ENCODE results near the gene AP3B1. TPM values are rescaled to one million over a fixed set of nuclear protein-coding genes. Genes with fewer than 3 reads are reported as not detected.

The AP3B1 gene
- total RNA-seq, 4 donors from 2014 or later = 52.6 to 74.3 (median 58.9) TPM

DNA sequence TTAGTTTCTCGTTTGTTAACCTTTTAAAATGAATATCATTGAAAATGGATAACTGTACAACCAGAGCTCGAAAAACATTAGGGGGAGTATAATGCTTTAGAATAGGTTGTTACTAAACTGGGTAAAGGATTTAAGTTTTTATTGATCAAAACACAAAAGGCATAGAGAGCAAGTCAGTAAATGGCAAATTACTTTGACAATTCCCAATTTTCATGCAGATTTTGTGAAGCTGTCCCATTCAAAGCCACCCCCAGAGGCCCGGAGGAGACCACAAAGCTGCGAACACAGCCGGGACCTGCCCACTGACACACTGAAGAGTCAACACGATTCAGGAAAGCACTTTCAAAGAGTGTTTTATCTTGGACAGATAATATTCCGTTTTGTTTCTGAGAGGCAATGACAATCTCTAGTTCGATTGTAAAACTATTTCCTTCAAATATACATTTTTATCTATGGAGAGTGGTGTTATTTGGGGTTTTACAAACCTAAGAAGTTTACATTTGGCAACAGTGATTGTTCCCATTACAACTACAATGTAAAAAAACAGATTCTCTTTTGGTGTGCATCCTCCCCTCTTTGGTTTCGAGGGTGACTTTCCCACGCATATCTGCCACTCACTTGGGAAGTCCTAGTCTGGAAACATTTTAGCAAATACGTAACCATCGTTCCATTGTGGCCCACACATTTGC lies 335.7 kb downstream of the AP3B1 start:
- H3K27ac ChIP-seq = no peak overlapping the region
- H3K4me1 ChIP-seq = no peaks in the 10 kb centered on the region
- no peaks in the 10 kb centered on the region for H3K36me3 ChIP-seq
- no peak for DNase-seq
- no peak for TF ChIP-seq POLR2A (IDR thresholded peaks at IDR 0.05)
- TF ChIP-seq, protein P1, sequence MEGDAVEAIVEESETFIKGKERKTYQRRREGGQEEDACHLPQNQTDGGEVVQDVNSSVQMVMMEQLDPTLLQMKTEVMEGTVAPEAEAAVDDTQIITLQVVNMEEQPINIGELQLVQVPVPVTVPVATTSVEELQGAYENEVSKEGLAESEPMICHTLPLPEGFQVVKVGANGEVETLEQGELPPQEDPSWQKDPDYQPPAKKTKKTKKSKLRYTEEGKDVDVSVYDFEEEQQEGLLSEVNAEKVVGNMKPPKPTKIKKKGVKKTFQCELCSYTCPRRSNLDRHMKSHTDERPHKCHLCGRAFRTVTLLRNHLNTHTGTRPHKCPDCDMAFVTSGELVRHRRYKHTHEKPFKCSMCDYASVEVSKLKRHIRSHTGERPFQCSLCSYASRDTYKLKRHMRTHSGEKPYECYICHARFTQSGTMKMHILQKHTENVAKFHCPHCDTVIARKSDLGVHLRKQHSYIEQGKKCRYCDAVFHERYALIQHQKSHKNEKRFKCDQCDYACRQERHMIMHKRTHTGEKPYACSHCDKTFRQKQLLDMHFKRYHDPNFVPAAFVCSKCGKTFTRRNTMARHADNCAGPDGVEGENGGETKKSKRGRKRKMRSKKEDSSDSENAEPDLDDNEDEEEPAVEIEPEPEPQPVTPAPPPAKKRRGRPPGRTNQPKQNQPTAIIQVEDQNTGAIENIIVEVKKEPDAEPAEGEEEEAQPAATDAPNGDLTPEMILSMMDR (IDR thresholded peaks at IDR 0.05) = no peak
- H3K4me3 ChIP-seq = no peak overlapping the region
- H3K27me3 ChIP-seq = peaks cover 0 to 16% of the 10 kb centered on the region in 2 donors
- H3K9me3 ChIP-seq = no peaks in the 10 kb centered on the region

DNA sequence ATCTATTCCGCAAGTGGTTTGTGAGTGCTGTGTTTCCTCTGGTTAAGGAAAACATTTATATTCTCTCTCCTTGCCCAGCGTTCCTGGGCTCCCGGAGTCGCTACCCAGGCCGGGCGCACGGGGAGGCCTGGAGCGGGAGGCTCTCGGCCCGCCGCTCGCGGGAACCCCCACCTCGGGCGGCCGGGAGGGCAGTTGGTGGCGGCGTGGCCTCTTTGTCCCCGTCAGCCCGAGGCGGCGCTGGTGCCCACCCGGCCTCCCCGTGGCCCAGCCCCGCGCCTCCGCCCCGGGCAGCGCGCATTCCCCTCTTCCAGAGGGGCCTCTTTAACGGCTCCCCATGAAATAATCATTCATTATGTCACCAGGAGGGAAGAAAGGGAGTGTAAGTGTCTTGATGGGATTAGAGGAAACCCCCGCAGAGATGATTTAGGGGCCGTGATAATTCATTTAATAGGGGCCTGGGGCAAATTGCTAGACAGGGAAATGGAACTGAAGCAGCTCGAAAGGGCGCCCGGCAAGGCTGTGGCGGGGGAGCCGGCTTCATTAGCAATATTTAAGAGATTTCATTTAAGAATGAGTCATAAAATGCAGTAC lies 336.5 kb downstream of the AP3B1 start:
- DNase-seq = no peak
- no peak overlapping the region for H3K27ac ChIP-seq
- no peaks in the 10 kb centered on the region for H3K36me3 ChIP-seq
- H3K4me1 ChIP-seq = no peaks in the 10 kb centered on the region
- TF ChIP-seq, protein P1 (IDR thresholded peaks at IDR 0.05) = no peak
- no peak for TF ChIP-seq POLR2A (IDR thresholded peaks at IDR 0.05)
- H3K4me3 ChIP-seq = no peak overlapping the region
- no peaks in the 10 kb centered on the region for H3K9me3 ChIP-seq
- peaks cover 0 to 16% of the 10 kb centered on the region in 2 donors for H3K27me3 ChIP-seq

DNA sequence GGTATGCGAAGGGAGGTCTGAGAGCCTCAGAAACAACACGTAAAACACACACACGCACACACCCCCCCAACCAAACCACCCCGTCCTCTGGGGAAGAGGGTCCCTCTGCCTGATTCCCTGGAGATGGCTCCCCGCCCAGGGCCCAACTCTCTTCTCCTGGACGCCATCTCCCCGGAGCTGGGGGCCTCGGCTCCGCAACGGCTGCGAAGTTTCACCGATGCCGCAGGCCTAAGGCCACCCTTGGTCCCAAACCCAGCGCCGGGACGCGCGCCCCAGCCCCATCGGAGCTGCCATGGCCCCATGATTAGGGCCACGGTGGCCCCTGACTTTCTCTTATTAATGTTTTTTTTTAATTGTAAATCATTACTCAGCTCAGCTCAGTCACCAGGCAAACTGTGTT lies 337.0 kb downstream of the AP3B1 start:
- Histone ChIP-seq H3K4me1 (no peaks in the 10 kb centered on the region), H3K27me3 (peaks cover 0 to 16% of the 10 kb centered on the region in 2 donors), H3K36me3 (no peaks in the 10 kb centered on the region), H3K27ac (no peak overlapping the region), H3K9me3 (no peaks in the 10 kb centered on the region), H3K4me3 (no peak overlapping the region)
- TF ChIP-seq POLR2A (IDR thresholded peaks at IDR 0.05) = no peak
- TF ChIP-seq, protein P1 (IDR thresholded peaks at IDR 0.05) = no peak
- no peak for DNase-seq

DNA sequence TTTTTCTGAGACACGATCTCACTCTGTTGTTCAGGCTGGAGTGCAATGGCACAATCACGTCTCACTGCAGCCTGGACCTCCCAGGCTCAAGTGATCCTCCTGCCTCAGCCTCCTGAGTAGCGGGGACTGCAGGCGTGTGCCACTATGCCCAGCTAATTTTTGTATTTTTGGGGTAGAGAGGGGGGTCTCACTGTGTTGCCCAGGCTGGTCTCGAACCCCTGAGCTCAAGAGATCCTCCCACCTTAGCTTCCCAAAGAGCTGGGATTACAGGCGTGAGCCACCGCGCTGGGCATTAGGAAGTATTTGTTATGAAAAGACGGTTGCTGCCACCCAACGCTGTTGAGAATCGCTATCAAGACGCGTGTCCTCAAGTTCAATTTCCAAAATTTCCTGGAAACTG lies 337.4 kb downstream of the AP3B1 start:
- Histone ChIP-seq H3K36me3 (no peaks in the 10 kb centered on the region), H3K4me1 (no peaks in the 10 kb centered on the region), H3K27me3 (peaks cover 0 to 16% of the 10 kb centered on the region in 2 donors), H3K27ac (no peak overlapping the region), H3K4me3 (no peak overlapping the region), H3K9me3 (no peaks in the 10 kb centered on the region)
- no peak for DNase-seq
- TF ChIP-seq, protein P1 (IDR thresholded peaks at IDR 0.05) = no peak
- TF ChIP-seq POLR2A (IDR thresholded peaks at IDR 0.05) = no peak

DNA sequence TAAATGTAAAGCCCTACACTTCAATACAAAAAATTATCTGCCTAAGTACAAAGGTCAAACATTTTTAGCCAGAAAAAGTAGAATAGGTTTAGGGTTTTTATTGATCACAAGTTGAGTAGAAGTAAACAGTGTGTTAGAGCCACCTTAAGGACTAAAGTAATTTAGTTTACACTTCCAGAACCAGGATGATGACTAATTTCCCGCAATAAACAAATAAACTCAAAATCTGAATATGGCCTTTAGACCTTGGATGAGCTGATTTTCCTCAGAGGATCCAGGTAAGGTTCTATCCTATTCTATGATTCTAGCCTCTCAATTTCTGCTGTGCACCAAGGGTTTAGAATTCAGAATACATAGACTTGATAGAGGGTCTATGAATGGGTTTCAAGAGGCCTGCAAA lies 338.9 kb downstream of the AP3B1 start:
- peaks cover 0 to 16% of the 10 kb centered on the region in 2 donors for H3K27me3 ChIP-seq
- no peak for DNase-seq
- H3K9me3 ChIP-seq = no peaks in the 10 kb centered on the region
- no peak overlapping the region for H3K4me3 ChIP-seq
- H3K4me1 ChIP-seq = no peaks in the 10 kb centered on the region
- no peaks in the 10 kb centered on the region for H3K36me3 ChIP-seq
- no peak for TF ChIP-seq POLR2A (IDR thresholded peaks at IDR 0.05)
- TF ChIP-seq, protein P1 (IDR thresholded peaks at IDR 0.05) = no peak
- no peak overlapping the region for H3K27ac ChIP-seq

All from Peyer's patch (tissue), 4 donors.